SU-DHL-6 (cell line): Measurements from ENCODE around the gene HNRNPH3.

Experiments
- H2AFZ ChIP-seq: fragments of 200-600 bp; sonication (generic); 2 replicates; pipeline ENCODE4 v1.6.1; 2014; ENCODE audit warnings: low read depth, mild to moderate bottlenecking, moderate library complexity, mixed read lengths, antibody characterized with exemption, low read length; ENCODE audit not compliant: severe bottlenecking
- H3F3A ChIP-seq: fragments of 200-600 bp; shearing (Covaris generic); 2 replicates; pipeline ENCODE4 v1.6.0; 2016; ENCODE audit warnings: antibody characterized with exemption, mild to moderate bottlenecking; ENCODE audit not compliant: insufficient read depth
- H3K27ac ChIP-seq: fragments of 200-600 bp; sonication (generic); 2 replicates; pipeline ENCODE4 v1.5.1; 2016; ENCODE audit warnings: low read depth, mild to moderate bottlenecking, low read length, moderate library complexity, mixed read lengths
- H3K27me3 ChIP-seq: fragments of 200-600 bp; sonication (generic), shearing (Covaris generic); 2 replicates; pipeline ENCODE4 v1.6.0; 2014; ENCODE audit warnings: mild to moderate bottlenecking, low read length
- H3K36me3 ChIP-seq: fragments of 200-600 bp; sonication (generic); 2 replicates; pipeline ENCODE4 v1.6.1; 2014; ENCODE audit warnings: mild to moderate bottlenecking, low read length, mixed read lengths
- H3K4me2 ChIP-seq: fragments of 300-600, 200-600 bp; shearing (Covaris generic), sonication (generic); 2 replicates; pipeline ENCODE4 v1.6.0; 2014; ENCODE audit warnings: low read length, low read depth, mild to moderate bottlenecking; ENCODE audit not compliant: poor library complexity, severe bottlenecking
- H3K4me3 ChIP-seq: fragments of 200-600 bp; sonication (generic); 2 replicates; pipeline ENCODE4 v1.5.1; 2014; ENCODE audit warnings: antibody characterized with exemption, low read length, mild to moderate bottlenecking, mixed read lengths; ENCODE audit not compliant: insufficient read depth, poor library complexity, severe bottlenecking
- H3K79me2 ChIP-seq: fragments of 200-600 bp; sonication (generic); 2 replicates; pipeline ENCODE4 v1.6.1; 2014; ENCODE audit warnings: mild to moderate bottlenecking, low read length, moderate library complexity; ENCODE audit not compliant: insufficient read depth
- H3K9ac ChIP-seq: fragments of 200-600 bp; sonication (generic); 2 replicates; pipeline ENCODE4 v1.7.0; 2014; ENCODE audit warnings: mild to moderate bottlenecking, low read length
- H3K9me2 ChIP-seq: fragments of 200-600 bp; sonication (generic); replicated peaks from 2 replicates; pipeline ENCODE4 v1.6.1; 2014; ENCODE audit warnings: low read length; ENCODE audit not compliant: insufficient read depth
- H3K9me3 ChIP-seq: fragments of 200-600 bp; sonication (generic); 2 replicates; pipeline ENCODE4 v1.6.1; 2014; ENCODE audit warnings: low read length, mixed read lengths; ENCODE audit not compliant: insufficient read depth
- H4K20me1 ChIP-seq: fragments of 200-600 bp; sonication (generic); 2 replicates; pipeline ENCODE4 v1.6.1; 2014; ENCODE audit warnings: low read depth, mild to moderate bottlenecking, antibody characterized with exemption, low read length, moderate library complexity, mixed read lengths
- EZH2phosphoT487 ChIP-seq: fragments of 200-600 bp; sonication (generic), shearing (Covaris generic); conservative IDR thresholded peaks from 2 replicates; pipeline ENCODE4 v1.6.1; 2018; ENCODE audit warnings: mild to moderate bottlenecking, antibody characterized with exemption, low read length, moderate library complexity, mixed read lengths
- TF ChIP-seq, protein P1 (sequence below): fragments of 200-600 bp; sonication (generic); IDR thresholded peaks from one replicate; pipeline ENCODE4 v1.5.1; 2017; ENCODE audit warnings: antibody characterized with exemption, mild to moderate bottlenecking, low read length, moderate library complexity; ENCODE audit not compliant: insufficient read depth, poor library complexity, severe bottlenecking

The HNRNPH3 gene

DNA sequence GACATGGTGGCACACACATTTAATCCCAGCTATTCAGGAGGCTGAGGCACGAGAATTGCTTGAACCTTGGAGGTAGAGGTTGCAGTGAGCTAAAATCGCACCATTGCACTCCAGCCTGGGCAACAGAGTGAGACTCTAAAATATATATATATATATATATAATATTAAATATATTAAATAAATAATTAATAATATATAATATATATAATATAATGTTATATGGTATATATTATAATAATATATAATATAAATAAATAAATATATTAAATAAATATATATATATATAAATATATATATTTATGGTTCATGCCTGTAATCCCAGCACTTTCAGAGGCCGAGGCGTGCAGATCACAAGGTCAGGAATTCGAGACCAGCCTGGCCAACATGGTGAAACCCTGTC is 34.7 kb downstream of the HNRNPH3 start:
- TF ChIP-seq, protein P1, sequence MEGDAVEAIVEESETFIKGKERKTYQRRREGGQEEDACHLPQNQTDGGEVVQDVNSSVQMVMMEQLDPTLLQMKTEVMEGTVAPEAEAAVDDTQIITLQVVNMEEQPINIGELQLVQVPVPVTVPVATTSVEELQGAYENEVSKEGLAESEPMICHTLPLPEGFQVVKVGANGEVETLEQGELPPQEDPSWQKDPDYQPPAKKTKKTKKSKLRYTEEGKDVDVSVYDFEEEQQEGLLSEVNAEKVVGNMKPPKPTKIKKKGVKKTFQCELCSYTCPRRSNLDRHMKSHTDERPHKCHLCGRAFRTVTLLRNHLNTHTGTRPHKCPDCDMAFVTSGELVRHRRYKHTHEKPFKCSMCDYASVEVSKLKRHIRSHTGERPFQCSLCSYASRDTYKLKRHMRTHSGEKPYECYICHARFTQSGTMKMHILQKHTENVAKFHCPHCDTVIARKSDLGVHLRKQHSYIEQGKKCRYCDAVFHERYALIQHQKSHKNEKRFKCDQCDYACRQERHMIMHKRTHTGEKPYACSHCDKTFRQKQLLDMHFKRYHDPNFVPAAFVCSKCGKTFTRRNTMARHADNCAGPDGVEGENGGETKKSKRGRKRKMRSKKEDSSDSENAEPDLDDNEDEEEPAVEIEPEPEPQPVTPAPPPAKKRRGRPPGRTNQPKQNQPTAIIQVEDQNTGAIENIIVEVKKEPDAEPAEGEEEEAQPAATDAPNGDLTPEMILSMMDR = no peak

DNA sequence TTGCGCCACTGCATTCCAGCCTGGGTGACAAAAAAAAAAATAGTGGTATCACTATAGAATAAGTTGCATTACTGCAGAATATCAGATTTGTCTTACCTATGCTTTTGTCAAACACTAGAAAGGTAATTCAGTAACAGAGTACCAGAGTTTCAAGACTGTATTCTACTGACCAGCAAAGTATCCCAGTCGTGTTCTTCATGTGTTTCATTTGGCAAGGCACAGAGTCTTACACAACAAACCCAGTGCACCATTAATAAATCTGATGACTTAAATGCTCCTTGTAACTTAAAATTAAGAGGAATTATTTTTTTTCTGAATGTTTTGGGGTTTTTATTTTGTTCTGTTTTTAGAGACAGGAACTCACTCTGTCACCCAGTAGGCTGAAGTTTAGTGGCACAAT is 35.3 kb downstream of the HNRNPH3 start:
- Histone ChIP-seq H3K9ac (no peak overlapping the region), H3K9me3 (peaks cover 6% of the 10 kb centered on the region; the same call in 1 of the 2 replicates), H2AFZ (no peak overlapping the region), H3K9me2 (no peaks in the 10 kb centered on the region), H3K36me3 (peaks cover 8% of the 10 kb centered on the region; the same call in 1 of the 2 replicates), H3K4me2 (no peak overlapping the region), H3F3A (no peaks in the 10 kb centered on the region), H3K27ac (no peak overlapping the region), H4K20me1 (no peaks in the 10 kb centered on the region), H3K4me3 (no peak overlapping the region), H3K79me2 (no peaks in the 10 kb centered on the region), H3K27me3 (no peaks in the 10 kb centered on the region)
- TF ChIP-seq, protein P1 = no peak
- TF ChIP-seq EZH2phosphoT487 = no peak

More for the DNA sequence above, 34.7 kb downstream of the HNRNPH3 start:
- Histone ChIP-seq H3F3A (no peaks in the 10 kb centered on the region), H3K4me3 (no peak overlapping the region), H3K4me2 (no peak overlapping the region), H2AFZ (no peak overlapping the region), H4K20me1 (no peaks in the 10 kb centered on the region), H3K79me2 (no peaks in the 10 kb centered on the region), H3K27ac (no peak overlapping the region), H3K27me3 (no peaks in the 10 kb centered on the region), H3K9ac (no peak overlapping the region), H3K36me3 (peaks cover 7% of the 10 kb centered on the region; the same call in 1 of the 2 replicates), H3K9me2 (no peaks in the 10 kb centered on the region), H3K9me3 (peaks cover under 1% of the 10 kb centered on the region; the same call in 1 of the 2 replicates)

DNA sequence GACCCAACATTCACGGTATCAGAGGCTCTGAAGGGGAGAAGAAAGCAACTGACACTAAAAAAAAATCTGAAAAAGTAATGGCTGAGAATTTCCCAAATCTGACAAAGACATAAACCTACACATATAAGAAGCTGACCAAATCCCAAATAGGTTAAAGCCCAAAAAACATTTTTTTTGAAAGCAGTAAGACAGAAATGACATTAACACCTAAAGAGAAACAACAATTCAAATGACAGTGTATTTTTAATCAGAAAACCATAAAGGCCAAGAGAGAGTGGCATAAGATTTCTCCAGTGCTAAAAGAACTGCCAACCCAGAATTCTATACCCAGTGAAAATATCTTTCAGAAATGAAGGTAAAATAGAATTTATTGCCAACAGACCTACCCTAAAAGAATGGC is 39.7 kb downstream of the HNRNPH3 start:
- Histone ChIP-seq H3K79me2 (no peaks in the 10 kb centered on the region), H3F3A (no peaks in the 10 kb centered on the region), H3K4me3 (no peak overlapping the region), H3K4me2 (no peak overlapping the region), H3K27ac (no peak overlapping the region), H3K27me3 (no peaks in the 10 kb centered on the region), H3K9me2 (no peaks in the 10 kb centered on the region), H3K9ac (no peak overlapping the region), H2AFZ (no peak overlapping the region), H3K9me3 (peaks cover 6% of the 10 kb centered on the region; the same call in 1 of the 2 replicates), H4K20me1 (no peaks in the 10 kb centered on the region), H3K36me3 (peaks cover 12% of the 10 kb centered on the region; the same call in 1 of the 2 replicates)
- no peak for TF ChIP-seq EZH2phosphoT487
- TF ChIP-seq, protein P1 = no peak

DNA sequence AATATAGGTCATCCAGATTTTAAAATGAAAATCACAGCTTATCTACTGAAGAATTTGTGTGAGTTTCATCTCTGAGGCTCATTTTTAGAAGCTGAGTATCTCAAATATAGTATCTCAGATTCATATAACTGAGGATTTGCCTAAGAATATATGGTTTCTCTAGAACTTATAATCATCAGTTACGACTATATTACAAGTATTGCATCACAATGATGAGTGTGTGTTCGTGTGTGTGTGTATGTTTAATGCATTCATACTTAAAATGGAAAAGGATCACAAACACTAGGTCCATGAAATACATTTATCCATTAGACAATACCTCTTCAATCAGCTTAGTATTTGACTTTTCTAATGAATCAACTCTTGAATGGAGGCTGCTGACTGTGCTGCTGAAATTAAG is 53.9 kb downstream of the HNRNPH3 start:
- Histone ChIP-seq H3K9me2 (no peaks in the 10 kb centered on the region), H3F3A (no peaks in the 10 kb centered on the region), H3K27me3 (no peaks in the 10 kb centered on the region), H2AFZ (no peak overlapping the region), H4K20me1 (no peaks in the 10 kb centered on the region), H3K9me3 (no peaks in the 10 kb centered on the region), H3K9ac (no peak overlapping the region), H3K27ac (no peak overlapping the region), H3K4me3 (no peak overlapping the region), H3K4me2 (no peak overlapping the region), H3K36me3 (0 out of 2 replicates have a peak, but pooled peaks cover 2% of the 10 kb centered on the region), H3K79me2 (no peaks in the 10 kb centered on the region)
- no peak for TF ChIP-seq EZH2phosphoT487
- TF ChIP-seq, protein P1 = no peak
